ENCODE data around the gene AJUBA.

- TF ChIP-seq MAX (IDR thresholded peaks at IDR 0.05) (no peak), RAD21 (IDR thresholded peaks at IDR 0.05; ENCODE audit: low read depth) (no peak), EP300 (IDR thresholded peaks at IDR 0.05; ENCODE audit: borderline replicate concordance) (no peak), YY1 (IDR thresholded peaks at IDR 0.05; ENCODE audit: low read depth) (no peak), FOXM1 (IDR thresholded peaks at IDR 0.05; ENCODE audit: borderline replicate concordance, low read depth) (no peak), TCF12 (IDR thresholded peaks at IDR 0.05; ENCODE audit: low read depth) (no peak), REST (IDR thresholded peaks at IDR 0.05; ENCODE audit: low read depth) (no peak), TEAD4 (IDR thresholded peaks at IDR 0.05) (no peak), TAF1 (IDR thresholded peaks at IDR 0.05; ENCODE audit: low read depth) (no peak), EGR1 (IDR thresholded peaks at IDR 0.05) (no peak)
Observed at GRCh38 chr14:23013054-23013748, 30.9 kb upstream of the AJUBA start.
